ENCODE measurements around the gene GCNA.

DNA sequence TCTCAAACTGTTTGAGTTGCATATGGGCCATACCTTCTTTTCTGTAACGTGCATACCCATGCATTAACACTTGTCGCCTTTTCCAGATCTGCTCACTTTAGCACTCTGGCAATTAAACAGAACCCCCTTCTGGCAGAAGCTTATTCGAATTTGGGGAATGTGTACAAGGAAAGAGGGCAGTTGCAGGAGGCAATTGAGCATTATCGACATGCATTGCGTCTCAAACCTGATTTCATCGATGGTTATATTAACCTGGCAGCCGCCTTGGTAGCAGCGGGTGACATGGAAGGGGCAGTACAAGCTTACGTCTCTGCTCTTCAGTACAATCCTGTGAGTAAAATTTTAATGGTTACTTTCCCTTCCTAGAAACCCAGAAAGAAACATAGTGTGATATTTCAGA, 40.5 kb upstream of the GCNA start:
- TF ChIP-seq, protein P1, sequence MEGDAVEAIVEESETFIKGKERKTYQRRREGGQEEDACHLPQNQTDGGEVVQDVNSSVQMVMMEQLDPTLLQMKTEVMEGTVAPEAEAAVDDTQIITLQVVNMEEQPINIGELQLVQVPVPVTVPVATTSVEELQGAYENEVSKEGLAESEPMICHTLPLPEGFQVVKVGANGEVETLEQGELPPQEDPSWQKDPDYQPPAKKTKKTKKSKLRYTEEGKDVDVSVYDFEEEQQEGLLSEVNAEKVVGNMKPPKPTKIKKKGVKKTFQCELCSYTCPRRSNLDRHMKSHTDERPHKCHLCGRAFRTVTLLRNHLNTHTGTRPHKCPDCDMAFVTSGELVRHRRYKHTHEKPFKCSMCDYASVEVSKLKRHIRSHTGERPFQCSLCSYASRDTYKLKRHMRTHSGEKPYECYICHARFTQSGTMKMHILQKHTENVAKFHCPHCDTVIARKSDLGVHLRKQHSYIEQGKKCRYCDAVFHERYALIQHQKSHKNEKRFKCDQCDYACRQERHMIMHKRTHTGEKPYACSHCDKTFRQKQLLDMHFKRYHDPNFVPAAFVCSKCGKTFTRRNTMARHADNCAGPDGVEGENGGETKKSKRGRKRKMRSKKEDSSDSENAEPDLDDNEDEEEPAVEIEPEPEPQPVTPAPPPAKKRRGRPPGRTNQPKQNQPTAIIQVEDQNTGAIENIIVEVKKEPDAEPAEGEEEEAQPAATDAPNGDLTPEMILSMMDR (conservative IDR thresholded peaks at IDR 0.05; ENCODE audit: low read depth, low read length), result no peak
- TF ChIP-seq EZH2 (IDR thresholded peaks at IDR 0.05; ENCODE audit: borderline replicate concordance, low read depth, low read length, poor library complexity, severe bottlenecking), result no peak

All from A673 (cell line).